K562 (cell line): ENCODE data around the gene SUPT20HL1.

ENCODE experiments used
- ESRRB ChIP-seq: fragments of 250-450 bp; sonication (Bioruptor Pico); IDR thresholded peaks from 2 replicates; pipeline ENCODE4 v1.5.0; 2020; ENCODE audit warnings: mild to moderate bottlenecking, moderate library complexity, borderline replicate concordance
- EZH2 ChIP-seq: IDR thresholded peaks from 2 replicates; pipeline ENCODE4 v1.6.1; 2012; ENCODE audit warnings: low read depth, mild to moderate bottlenecking, inconsistent platforms, low read length, borderline replicate concordance
- HCFC1 ChIP-seq: IDR thresholded peaks from 2 replicates; pipeline ENCODE4 v1.6.1; 2012; ENCODE audit warnings: low read depth, low read length, improper control_type of control experiment
- MXI1 ChIP-seq: IDR thresholded peaks from 2 replicates; pipeline ENCODE4 v1.6.1; 2011; ENCODE audit warnings: low read depth, mild to moderate bottlenecking, improper control_type of control experiment, low read length
- PHF8 ChIP-seq: fragments of 200-600 bp; sonication (generic); IDR thresholded peaks from 2 replicates; pipeline ENCODE4 v1.6.1; 2012; ENCODE audit warnings: mixed run types, mild to moderate bottlenecking, inconsistent platforms, low read length, moderate library complexity, borderline replicate concordance
- POLR2AphosphoS5 ChIP-seq: IDR thresholded peaks from 2 replicates; pipeline ENCODE4 v1.6.1; 2011; ENCODE audit warnings: mild to moderate bottlenecking, low read depth, low read length, moderate library complexity; ENCODE audit not compliant: control insufficient read depth, insufficient read depth
- SMARCB1 ChIP-seq: IDR thresholded peaks from 2 replicates; pipeline ENCODE4 v1.6.1; 2011; ENCODE audit warnings: improper control_type of control experiment, low read depth; ENCODE audit not compliant: insufficient read length
- SNAPC5 ChIP-seq: fragments of 250-450 bp; sonication (Bioruptor Pico); IDR thresholded peaks from 2 replicates; pipeline ENCODE4 v1.8.0; 2021; ENCODE audit warnings: moderate library complexity, mild to moderate bottlenecking, inconsistent platforms
- TSC22D4 ChIP-seq: fragments of 450-650 bp; IDR thresholded peaks from 2 replicates; pipeline ENCODE4 v1.6.1; 2016; ENCODE audit warnings: missing genetic modification characterization, missing biosample characterization, control low read depth
- ZBTB33 ChIP-seq: sonication (generic); formaldehyde crosslinking; IDR thresholded peaks from 2 replicates; pipeline ENCODE4 v1.8.1; 2023; ENCODE audit warnings: mild to moderate bottlenecking, missing genetic modification reagents
- ZNF561 ChIP-seq: fragments of 450-650 bp; formaldehyde crosslinking; conservative IDR thresholded peaks from 2 replicates; pipeline ENCODE4 v1.4.0; 2020; ENCODE audit warnings: mild to moderate bottlenecking, moderate library complexity

- TF ChIP-seq ZBTB33 (CRISPR knock-in tag) (no peak), ZNF561 (CRISPR knock-in tag) (no peak), MXI1 (no peak), HCFC1 (no peak), POLR2AphosphoS5 (no peak), SNAPC5 (CRISPR knock-in tag) (no peak), TSC22D4 (no peak), PHF8 (no peak), EZH2 (no peak), SMARCB1 (no peak), ESRRB (CRISPR knock-in tag) (no peak)
Observed at GRCh38 chrX:24376403-24376802, 16.0 kb downstream of the SUPT20HL1 start.
